Testis (tissue), 3 donors: Measurements from ENCODE around the gene LRRC49. TPM values are rescaled to one million over a fixed set of nuclear protein-coding genes. Genes with fewer than 3 reads are reported as not detected.

ENCODE experiments used
- DNase-seq: peaks from one replicate; pipeline ENCODE4 v3.0.0-alpha.2; 2019
- H3K27ac ChIP-seq, 2 donors: fragments of 200-600 bp; sonication (generic); one replicate each; pipeline ENCODE4 v1.5.1; 2019
- H3K27me3 ChIP-seq: fragments of 200-600 bp; sonication (generic); one replicate; pipeline ENCODE4 v1.5.1; 2019
- H3K36me3 ChIP-seq: fragments of 200-600 bp; sonication (generic); one replicate; pipeline ENCODE4 v1.5.1; 2017; ENCODE audit warnings: low read depth; ENCODE audit errors: missing control alignments
- H3K4me1 ChIP-seq: fragments of 200-600 bp; sonication (generic); one replicate; pipeline ENCODE4 v1.5.1; 2019
- H3K4me3 ChIP-seq, 2 donors: fragments of 200-600 bp; sonication (generic); one replicate each; pipeline ENCODE4 v1.5.1; 2017 to 2019
- H3K9me3 ChIP-seq: fragments of 200-600 bp; sonication (generic); one replicate; pipeline ENCODE4 v1.5.1; 2017
- POLR2A ChIP-seq: fragments of 450-650 bp; IDR thresholded peaks from one replicate; pipeline ENCODE4 v1.6.1; 2017; ENCODE audit warnings: antibody characterized with exemption, mild to moderate bottlenecking, moderate library complexity
- WGBS, 2 donors: methylation state at CpG; one replicate each; pipeline ENCODE4 v1.1.5; 2018; 5-methylcytosine and 5-hydroxymethylcytosine counted together
- intact Hi-C: fragments of 100-400 bp; cut with DNase I; formaldehyde crosslinking; loops from one replicate; pipeline ENCODE4 v1.15.1; 2023; ENCODE audit warnings: low total_unique reads
- polyA plus RNA-seq: library from polyadenylated mRNA; stranded (reverse); fragments of 350-450 nt; fragmentation: Illumina TruSeq; extraction: RNeasy Lipid Tissue Mini Kit (QIAGEN cat#74804); gene quantifications from one replicate; pipeline ENCODE4 v1.2.3, GENCODE V29; 2014; ENCODE audit warnings: low read depth, low replicate concordance; ENCODE audit not compliant: insufficient read depth
- total RNA-seq, 2 donors: library from RNA; depleted of rRNA; stranded (reverse); fragments of >200 nt; gene quantifications; one replicate each; pipeline ENCODE4 v1.2.3, GENCODE V29; 2016
- TF ChIP-seq, protein P1 (sequence below), 3 experiments: fragments of 450-650 bp in 2 of 3; fragments of 200-600 bp in 1 of 3; sonication (generic) in 1 of 3; IDR thresholded peaks; one replicate each; pipeline ENCODE4 v1.5.1; 2016 to 2019; ENCODE audit warnings: antibody characterized with exemption in 3 of 3, mild to moderate bottlenecking in 2 of 3, moderate library complexity in 1 of 3

The LRRC49 gene
- total and polyA plus RNA-seq, 3 donors from 2014 or later = 19.9 to 35.4 (median 22.4) TPM

DNA sequence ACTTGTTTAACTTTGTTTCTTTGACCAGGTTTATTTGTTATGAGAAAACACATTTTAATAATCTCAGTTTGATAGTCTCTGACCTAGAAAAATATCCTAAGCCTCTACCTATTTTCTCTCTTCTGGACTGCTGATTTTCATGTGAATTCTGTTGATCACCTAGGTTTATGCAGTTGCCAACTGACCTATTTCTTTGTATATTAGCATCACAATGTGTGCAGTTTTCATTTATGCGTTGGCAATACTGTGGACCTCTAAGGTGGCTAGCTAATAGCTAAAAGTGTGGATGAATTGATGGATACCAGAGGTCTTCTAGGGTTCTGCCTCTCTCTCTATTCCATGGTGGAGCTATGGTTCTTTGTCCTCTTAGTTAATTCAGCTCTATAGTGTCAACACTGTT, 72.1 kb downstream of the LRRC49 start:
- no peak for TF ChIP-seq POLR2A
- TF ChIP-seq, protein P1, sequence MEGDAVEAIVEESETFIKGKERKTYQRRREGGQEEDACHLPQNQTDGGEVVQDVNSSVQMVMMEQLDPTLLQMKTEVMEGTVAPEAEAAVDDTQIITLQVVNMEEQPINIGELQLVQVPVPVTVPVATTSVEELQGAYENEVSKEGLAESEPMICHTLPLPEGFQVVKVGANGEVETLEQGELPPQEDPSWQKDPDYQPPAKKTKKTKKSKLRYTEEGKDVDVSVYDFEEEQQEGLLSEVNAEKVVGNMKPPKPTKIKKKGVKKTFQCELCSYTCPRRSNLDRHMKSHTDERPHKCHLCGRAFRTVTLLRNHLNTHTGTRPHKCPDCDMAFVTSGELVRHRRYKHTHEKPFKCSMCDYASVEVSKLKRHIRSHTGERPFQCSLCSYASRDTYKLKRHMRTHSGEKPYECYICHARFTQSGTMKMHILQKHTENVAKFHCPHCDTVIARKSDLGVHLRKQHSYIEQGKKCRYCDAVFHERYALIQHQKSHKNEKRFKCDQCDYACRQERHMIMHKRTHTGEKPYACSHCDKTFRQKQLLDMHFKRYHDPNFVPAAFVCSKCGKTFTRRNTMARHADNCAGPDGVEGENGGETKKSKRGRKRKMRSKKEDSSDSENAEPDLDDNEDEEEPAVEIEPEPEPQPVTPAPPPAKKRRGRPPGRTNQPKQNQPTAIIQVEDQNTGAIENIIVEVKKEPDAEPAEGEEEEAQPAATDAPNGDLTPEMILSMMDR (IDR thresholded peaks at IDR 0.05) = no peak
- intact Hi-C loops = no loop called here
- H3K4me3 ChIP-seq = no peak overlapping the region
- no peaks in the 10 kb centered on the region for H3K27me3 ChIP-seq
- WGBS, 2 donors = 81 to 94% methylated on average over 1 of the region's 1 CpG
- no peak for DNase-seq
- H3K4me1 ChIP-seq = no peaks in the 10 kb centered on the region
- no peaks in the 10 kb centered on the region for H3K9me3 ChIP-seq
- no peak overlapping the region for H3K27ac ChIP-seq
- no peaks in the 10 kb centered on the region for H3K36me3 ChIP-seq

DNA sequence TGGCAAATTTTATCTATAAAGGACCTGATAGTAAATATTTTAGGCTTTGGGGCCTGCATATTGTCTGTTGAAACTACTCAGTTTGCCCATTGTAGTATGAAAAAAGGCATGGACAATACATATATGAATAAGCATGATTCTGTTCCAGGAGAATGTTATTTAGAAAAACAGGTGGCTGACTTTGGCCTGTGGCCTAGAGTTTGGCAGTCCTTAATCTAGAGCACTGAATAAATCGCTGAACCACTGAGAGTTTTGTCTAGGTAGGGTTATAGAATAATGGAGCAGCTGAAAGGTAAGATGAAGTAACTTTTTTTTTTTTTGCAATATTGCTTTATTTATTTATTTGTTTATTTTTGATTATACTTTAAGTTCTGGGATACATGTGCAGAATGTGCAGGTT, 75.0 kb downstream of the LRRC49 start:
- no peak for TF ChIP-seq POLR2A
- TF ChIP-seq, protein P1 (IDR thresholded peaks at IDR 0.05) = no peak

DNA sequence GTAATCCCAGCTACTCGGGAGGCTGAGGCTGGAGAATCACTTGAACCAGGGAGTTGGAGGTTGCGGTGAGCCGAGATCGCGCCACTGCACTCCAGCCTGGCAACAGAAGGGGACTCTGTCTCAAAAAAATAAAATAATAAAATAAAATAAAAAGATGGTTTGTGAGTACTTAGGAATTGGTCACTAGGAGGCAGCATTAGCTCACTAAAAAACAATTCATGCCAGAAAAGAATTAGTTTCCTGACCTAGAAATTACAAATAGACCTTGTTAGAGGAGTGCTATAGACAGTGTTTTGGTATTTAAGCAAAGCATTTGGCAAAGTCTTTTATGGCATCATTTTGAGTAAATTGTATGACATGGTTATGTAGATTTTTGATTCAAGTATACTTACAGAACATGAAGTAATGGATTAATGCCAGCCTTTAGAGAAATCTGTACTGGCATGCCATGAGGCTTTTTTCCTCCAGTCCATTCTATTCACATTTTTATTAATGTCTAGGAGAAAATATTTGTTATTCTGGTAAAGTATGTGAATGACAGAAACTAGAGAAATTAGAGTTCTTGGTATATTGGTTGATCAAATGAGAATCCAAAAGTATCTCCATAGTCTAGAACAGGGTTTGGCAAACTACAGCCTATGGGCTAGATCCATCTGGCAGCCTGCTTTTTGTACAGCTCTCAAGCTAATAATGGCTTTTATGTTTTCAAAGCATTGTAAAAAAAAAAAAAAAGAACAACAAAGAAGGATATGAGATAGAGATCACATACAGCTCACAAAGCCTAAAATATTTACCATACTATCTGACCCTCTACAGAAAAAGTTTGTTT, 81.6 kb downstream of the LRRC49 start:
- no peaks in the 10 kb centered on the region for H3K9me3 ChIP-seq
- H3K4me3 ChIP-seq = no peak overlapping the region
- WGBS, 2 donors = 62 to 73% methylated on average over 5 of the region's 5 CpGs
- TF ChIP-seq POLR2A = no peak
- TF ChIP-seq, protein P1 (IDR thresholded peaks at IDR 0.05) = no peak
- H3K27me3 ChIP-seq = no peaks in the 10 kb centered on the region
- no peaks in the 10 kb centered on the region for H3K36me3 ChIP-seq
- no peaks in the 10 kb centered on the region for H3K4me1 ChIP-seq
- DNase-seq = no peak
- no peak overlapping the region for H3K27ac ChIP-seq
- intact Hi-C loops = no loop called here

More for the DNA sequence above, 75.0 kb downstream of the LRRC49 start:
- Histone ChIP-seq H3K27ac (no peak overlapping the region), H3K9me3 (no peaks in the 10 kb centered on the region), H3K36me3 (no peaks in the 10 kb centered on the region), H3K27me3 (no peaks in the 10 kb centered on the region), H3K4me3 (no peak overlapping the region), H3K4me1 (no peaks in the 10 kb centered on the region)
- WGBS, 2 donors = 77 to 86% methylated on average over 1 of the region's 1 CpG
- DNase-seq = no peak
- intact Hi-C loops = no loop called here

DNA sequence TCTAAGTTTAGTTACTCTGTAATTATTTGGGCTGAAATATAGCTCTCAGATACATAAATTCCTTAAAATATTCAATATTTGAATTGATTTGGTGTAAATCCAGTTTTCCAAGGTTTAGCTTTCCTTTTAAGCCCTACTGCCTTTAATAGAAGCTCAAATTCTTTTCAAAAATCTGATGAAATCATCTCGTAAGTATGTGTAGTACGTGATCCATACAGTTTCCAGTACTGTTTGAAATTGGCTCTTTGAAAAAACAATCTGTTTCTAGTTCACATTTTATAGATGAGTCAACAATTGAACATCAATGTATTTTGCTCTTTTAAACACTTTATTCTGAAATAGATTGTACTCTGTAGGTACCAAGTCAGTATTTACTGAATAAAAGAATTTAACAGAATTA, 84.2 kb downstream of the LRRC49 start:
- Histone ChIP-seq H3K9me3 (no peaks in the 10 kb centered on the region), H3K4me3 (no peak overlapping the region), H3K36me3 (no peaks in the 10 kb centered on the region), H3K27me3 (no peaks in the 10 kb centered on the region), H3K4me1 (no peaks in the 10 kb centered on the region), H3K27ac (no peak overlapping the region)
- intact Hi-C loops = no loop called here
- no peak for DNase-seq
- TF ChIP-seq, protein P1 (IDR thresholded peaks at IDR 0.05) = no peak
- TF ChIP-seq POLR2A = no peak
- 92 to 93% methylated on average over 2 of the region's 2 CpGs for WGBS, 2 donors
